Activated naive CD4-positive, alpha-beta T cell treated with anti-CD3 and anti-CD28 coated beads, Interleukin-2, amount 10 ng/mL, durations not matched to agents 7 days and 5 days (primary cell): Measurements from ENCODE around the gene COL4A6.

Experiments used
- CTCF ChIA-PET: fragments of 350-600 bp; sonication (Branson Sonifier 250); formaldehyde crosslinking; loops from one replicate; lab custom pipeline; 2021; ENCODE audit warnings: antibody characterized with exemption; lab: Charles Lee
- DNase-seq: peaks from one replicate; pipeline ENCODE4 v3.0.0-alpha.2; 2020
- H3K27ac Mint-ChIP-seq: one replicate; pipeline ENCODE4 v1.8.0; 2021; ENCODE audit warnings: mild to moderate bottlenecking, moderate library complexity, mixed read lengths
- H3K27me3 Mint-ChIP-seq: one replicate; pipeline ENCODE4 v1.8.0; 2021; ENCODE audit warnings: mild to moderate bottlenecking, mixed read lengths
- H3K36me3 Mint-ChIP-seq: one replicate; pipeline ENCODE4 v1.8.0; 2021; ENCODE audit warnings: mixed read lengths
- H3K4me1 Mint-ChIP-seq: one replicate; pipeline ENCODE4 v1.8.0; 2021; ENCODE audit warnings: mixed read lengths
- H3K4me3 Mint-ChIP-seq: one replicate; pipeline ENCODE4 v1.8.0; 2021; ENCODE audit warnings: mild to moderate bottlenecking, moderate library complexity, mixed read lengths
- H3K9me3 Mint-ChIP-seq: one replicate; pipeline ENCODE4 v1.8.0; 2021; ENCODE audit warnings: mixed read lengths

COL4A6 gene

DNA sequence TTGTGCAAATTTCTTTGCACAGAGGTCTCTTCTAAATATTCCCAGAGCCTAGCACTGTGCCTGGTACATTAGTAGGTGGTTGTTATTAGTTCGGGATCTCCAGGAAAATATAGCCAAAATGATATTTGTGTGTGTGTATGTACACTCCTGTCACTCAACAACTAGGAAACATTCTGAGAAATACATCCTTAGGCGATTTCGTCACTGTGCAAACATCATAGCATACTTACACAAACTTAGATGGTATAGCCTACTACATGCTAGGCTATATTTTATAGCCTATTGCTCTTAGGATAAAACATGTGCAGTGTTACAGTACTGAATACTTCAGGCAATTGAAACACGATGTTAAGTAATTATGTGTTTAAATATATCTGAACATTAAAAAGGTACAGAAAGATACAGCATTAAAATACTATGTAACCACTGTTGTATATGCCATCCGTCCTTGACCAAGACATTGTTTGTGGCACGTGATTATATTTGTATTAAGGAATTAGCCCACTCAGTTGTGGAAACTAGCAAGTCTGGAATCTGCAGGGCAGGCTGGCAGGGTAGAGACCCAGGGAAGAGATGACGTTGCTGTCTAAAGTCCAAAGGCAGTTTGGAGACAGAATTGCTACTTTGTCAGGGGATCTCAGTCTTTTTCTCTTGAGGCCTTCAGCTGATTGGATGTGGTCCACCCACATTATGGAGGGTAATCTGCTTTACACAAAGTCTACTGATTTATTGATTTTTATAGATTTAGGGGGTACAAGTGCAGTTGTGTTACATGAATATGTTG, 106.9 kb downstream of the COL4A6 start:
- no peaks in the 10 kb centered on the region for H3K9me3 Mint-ChIP-seq
- CTCF ChIA-PET = no interaction called here
- no peak for DNase-seq
- no peaks in the 10 kb centered on the region for H3K27me3 Mint-ChIP-seq
- H3K4me3 Mint-ChIP-seq = no peak overlapping the region
- no peaks in the 10 kb centered on the region for H3K4me1 Mint-ChIP-seq
- H3K36me3 Mint-ChIP-seq = no peaks in the 10 kb centered on the region
- H3K27ac Mint-ChIP-seq = no peak overlapping the region

DNA sequence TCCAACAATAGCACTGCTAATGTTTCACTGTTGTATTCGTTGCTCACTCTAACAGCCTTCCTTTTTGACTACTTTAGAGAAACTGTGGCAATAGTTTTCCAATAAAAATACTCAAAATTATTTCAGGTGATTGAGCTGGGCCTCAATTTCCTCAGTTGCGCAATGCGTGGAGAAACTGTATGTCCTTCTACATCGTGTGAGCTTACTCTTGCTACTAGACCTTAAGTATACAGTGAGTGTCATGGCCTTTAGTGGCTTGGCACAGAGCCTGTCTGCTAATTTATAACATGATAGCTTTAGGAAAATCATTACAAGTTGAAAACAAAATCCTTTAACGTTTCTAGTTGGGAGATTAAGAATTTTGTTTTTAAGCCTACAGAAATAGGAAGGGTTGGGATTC, 114.5 kb downstream of the COL4A6 start:
- no peaks in the 10 kb centered on the region for H3K36me3 Mint-ChIP-seq
- CTCF ChIA-PET = no interaction called here
- H3K4me1 Mint-ChIP-seq = no peaks in the 10 kb centered on the region
- no peak for DNase-seq
- H3K27me3 Mint-ChIP-seq = no peaks in the 10 kb centered on the region
- H3K27ac Mint-ChIP-seq = no peak overlapping the region
- H3K4me3 Mint-ChIP-seq = no peak overlapping the region
- H3K9me3 Mint-ChIP-seq = no peaks in the 10 kb centered on the region

DNA sequence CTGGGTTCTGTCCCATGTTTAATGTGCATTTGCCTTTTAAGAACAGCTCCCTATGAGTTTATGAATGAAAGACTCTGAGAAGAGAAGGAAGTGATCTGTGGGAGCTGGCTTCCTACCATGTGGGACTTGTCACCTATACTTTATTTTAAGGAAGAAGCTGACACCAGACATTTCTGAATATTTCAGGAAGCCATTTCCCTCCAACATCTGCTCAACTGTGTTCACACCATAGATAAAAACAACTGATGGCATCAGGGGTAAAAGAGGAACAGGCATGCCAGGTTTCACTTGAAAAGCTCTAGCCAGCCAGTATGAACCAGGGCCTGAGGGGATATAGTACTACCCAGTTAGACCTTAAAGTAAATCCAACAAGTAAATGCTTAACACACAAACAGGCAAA, 116.0 kb downstream of the COL4A6 start:
- H3K27me3 Mint-ChIP-seq = no peaks in the 10 kb centered on the region
- H3K4me1 Mint-ChIP-seq = no peaks in the 10 kb centered on the region
- CTCF ChIA-PET = no interaction called here
- no peak overlapping the region for H3K4me3 Mint-ChIP-seq
- DNase-seq = no peak
- no peak overlapping the region for H3K27ac Mint-ChIP-seq
- H3K36me3 Mint-ChIP-seq = no peaks in the 10 kb centered on the region
- no peaks in the 10 kb centered on the region for H3K9me3 Mint-ChIP-seq

DNA sequence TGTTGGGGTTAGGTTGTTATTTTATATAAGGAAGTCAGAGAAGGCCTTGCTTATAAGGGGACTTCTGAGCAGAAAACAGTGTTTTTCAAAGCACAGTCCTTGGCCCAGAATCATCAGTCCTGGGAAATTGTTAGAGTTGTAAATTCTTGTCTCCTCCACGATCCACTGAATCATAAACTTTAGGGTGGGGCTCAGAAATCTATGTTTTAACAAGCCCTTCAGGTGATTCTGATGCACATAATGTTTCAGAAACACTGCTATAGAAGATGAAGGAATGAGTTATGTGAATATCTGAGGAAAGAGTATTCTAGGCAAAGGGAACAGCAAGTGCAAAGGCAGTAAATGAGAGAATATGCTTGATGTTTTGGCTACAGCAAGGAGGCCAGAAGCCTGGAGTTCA, 121.8 kb downstream of the COL4A6 start:
- no peaks in the 10 kb centered on the region for H3K9me3 Mint-ChIP-seq
- no peak overlapping the region for H3K4me3 Mint-ChIP-seq
- no peak for DNase-seq
- no peaks in the 10 kb centered on the region for H3K4me1 Mint-ChIP-seq
- no peaks in the 10 kb centered on the region for H3K36me3 Mint-ChIP-seq
- no peak overlapping the region for H3K27ac Mint-ChIP-seq
- CTCF ChIA-PET = no interaction called here
- no peaks in the 10 kb centered on the region for H3K27me3 Mint-ChIP-seq

GRCh38 chrX:108313669-108314068, 124.6 kb downstream of the COL4A6 start:
- no peaks in the 10 kb centered on the region for H3K27me3 Mint-ChIP-seq
- H3K4me1 Mint-ChIP-seq = no peaks in the 10 kb centered on the region
- H3K4me3 Mint-ChIP-seq = no peak overlapping the region
- H3K27ac Mint-ChIP-seq = no peak overlapping the region
- no peak for DNase-seq
- no peaks in the 10 kb centered on the region for H3K36me3 Mint-ChIP-seq
- no peaks in the 10 kb centered on the region for H3K9me3 Mint-ChIP-seq
- CTCF ChIA-PET = interaction anchor here (0.6 kb wide), 1 partner anchor 141 kb away, joined by 3 read pairs; no protein-coding TSS in a partner anchor

- Mint-ChIP-seq H3K4me1 (no peaks in the 10 kb centered on the region), H3K9me3 (no peaks in the 10 kb centered on the region), H3K27me3 (no peaks in the 10 kb centered on the region), H3K27ac (no peak overlapping the region), H3K4me3 (no peak overlapping the region), H3K36me3 (no peaks in the 10 kb centered on the region)
- CTCF ChIA-PET = interaction anchor here (0.6 kb wide), 1 partner anchor 140 kb away, joined by 3 read pairs; no protein-coding TSS in a partner anchor
- DNase-seq = no peak
Measured at GRCh38 chrX:108312957-108313356, 125.3 kb downstream of the COL4A6 start.

GRCh38 chrX:108312011-108312410, 126.2 kb downstream of the COL4A6 start:
- no peak overlapping the region for H3K27ac Mint-ChIP-seq
- no peaks in the 10 kb centered on the region for H3K36me3 Mint-ChIP-seq
- H3K27me3 Mint-ChIP-seq = no peaks in the 10 kb centered on the region
- H3K9me3 Mint-ChIP-seq = no peaks in the 10 kb centered on the region
- no peaks in the 10 kb centered on the region for H3K4me1 Mint-ChIP-seq
- DNase-seq = no peak
- CTCF ChIA-PET = no interaction called here
- no peak overlapping the region for H3K4me3 Mint-ChIP-seq

GRCh38 chrX:108310506-108310905, 127.7 kb downstream of the COL4A6 start:
- CTCF ChIA-PET = no interaction called here
- Mint-ChIP-seq H3K27me3 (no peaks in the 10 kb centered on the region), H3K36me3 (no peaks in the 10 kb centered on the region), H3K9me3 (no peaks in the 10 kb centered on the region), H3K4me3 (no peak overlapping the region), H3K4me1 (no peaks in the 10 kb centered on the region), H3K27ac (no peak overlapping the region)
- no peak for DNase-seq

DNA sequence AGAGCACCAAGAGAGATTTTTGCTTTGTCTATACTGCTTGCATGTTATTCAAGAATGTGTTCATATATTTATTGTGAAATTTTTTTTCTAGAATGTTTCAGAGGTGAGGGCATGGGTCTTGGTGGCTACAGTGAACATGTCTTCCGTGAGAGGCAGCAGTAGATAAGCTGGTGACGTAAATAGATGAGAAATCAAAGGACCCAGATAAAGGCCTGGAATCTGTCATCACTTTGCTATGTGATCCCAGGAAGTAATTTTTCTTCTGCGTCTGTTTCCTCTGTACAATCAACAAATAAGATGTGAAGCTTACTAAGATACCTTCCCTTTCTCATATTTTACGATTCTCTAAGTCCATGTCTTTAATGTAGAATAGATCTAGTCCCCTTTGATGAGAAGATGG, 129.1 kb downstream of the COL4A6 start:
- Mint-ChIP-seq H3K27ac (no peak overlapping the region), H3K27me3 (no peaks in the 10 kb centered on the region), H3K9me3 (no peaks in the 10 kb centered on the region), H3K4me1 (no peaks in the 10 kb centered on the region), H3K36me3 (no peaks in the 10 kb centered on the region), H3K4me3 (no peak overlapping the region)
- CTCF ChIA-PET = no interaction called here
- DNase-seq = no peak

- CTCF ChIA-PET = no interaction called here
- Mint-ChIP-seq H3K36me3 (no peaks in the 10 kb centered on the region), H3K27me3 (peaks cover 4% of the 10 kb centered on the region), H3K4me1 (no peaks in the 10 kb centered on the region), H3K4me3 (no peak overlapping the region), H3K27ac (no peak overlapping the region), H3K9me3 (no peaks in the 10 kb centered on the region)
- DNase-seq = no peak
Measured at GRCh38 chrX:108307132-108308085, 130.8 kb downstream of the COL4A6 start.

DNA sequence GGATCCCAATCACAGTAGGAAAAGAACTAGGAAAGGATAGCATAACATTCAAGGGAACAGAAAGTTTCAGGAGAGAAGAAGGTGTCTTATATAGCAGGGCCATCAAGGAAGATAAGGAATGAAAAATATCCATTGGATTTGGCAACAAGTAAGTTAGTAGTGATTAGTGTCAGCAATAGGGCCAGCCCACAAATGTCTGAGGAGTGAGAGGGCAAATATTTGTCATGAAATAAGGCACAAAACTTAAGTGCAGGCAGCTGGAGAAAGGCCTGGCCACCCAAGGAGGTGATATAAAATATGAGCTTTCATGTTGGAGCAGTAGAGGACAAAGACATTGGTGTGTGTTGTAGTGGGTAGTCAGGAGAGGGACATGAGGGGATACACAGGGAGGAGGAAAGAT, 132.1 kb downstream of the COL4A6 start:
- no peaks in the 10 kb centered on the region for H3K9me3 Mint-ChIP-seq
- no peaks in the 10 kb centered on the region for H3K36me3 Mint-ChIP-seq
- no peak for DNase-seq
- H3K27me3 Mint-ChIP-seq = peaks cover 4% of the 10 kb centered on the region
- no peak overlapping the region for H3K27ac Mint-ChIP-seq
- CTCF ChIA-PET = no interaction called here
- H3K4me3 Mint-ChIP-seq = no peak overlapping the region
- no peaks in the 10 kb centered on the region for H3K4me1 Mint-ChIP-seq

- H3K4me1 Mint-ChIP-seq = no peaks in the 10 kb centered on the region
- peaks cover 4% of the 10 kb centered on the region for H3K27me3 Mint-ChIP-seq
- no peak for DNase-seq
- H3K9me3 Mint-ChIP-seq = no peaks in the 10 kb centered on the region
- CTCF ChIA-PET = interaction anchor here (0.6 kb wide), 1 partner anchor 20 kb away, joined by 3 read pairs; no protein-coding TSS in a partner anchor
- no peaks in the 10 kb centered on the region for H3K36me3 Mint-ChIP-seq
- no peak overlapping the region for H3K4me3 Mint-ChIP-seq
- H3K27ac Mint-ChIP-seq = no peak overlapping the region
Measured at GRCh38 chrX:108304757-108305156, 133.5 kb downstream of the COL4A6 start.

DNA sequence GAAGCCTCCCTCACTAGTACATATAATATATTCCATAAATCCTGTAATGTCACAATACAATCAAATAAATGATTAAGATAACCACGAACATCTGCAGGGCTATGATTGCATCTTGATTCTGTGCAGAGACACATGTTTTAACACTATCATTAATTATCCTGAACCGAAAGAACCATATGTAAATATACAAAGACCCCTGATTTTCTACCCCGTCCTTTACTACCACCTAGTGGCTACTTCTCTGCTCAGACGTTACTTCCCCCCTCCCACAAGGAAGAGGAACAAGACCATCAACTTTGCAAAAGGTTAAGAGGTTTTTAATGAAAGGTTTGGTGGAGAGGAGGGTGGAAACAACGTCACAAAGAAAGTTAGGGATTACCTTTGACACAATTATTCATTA, 134.0 kb downstream of the COL4A6 start:
- no peak overlapping the region for H3K27ac Mint-ChIP-seq
- CTCF ChIA-PET = no interaction called here
- no peak for DNase-seq
- H3K27me3 Mint-ChIP-seq = peaks cover 4% of the 10 kb centered on the region
- H3K36me3 Mint-ChIP-seq = no peaks in the 10 kb centered on the region
- H3K4me3 Mint-ChIP-seq = no peak overlapping the region
- no peaks in the 10 kb centered on the region for H3K9me3 Mint-ChIP-seq
- H3K4me1 Mint-ChIP-seq = no peaks in the 10 kb centered on the region

GRCh38 chrX:108303682-108304081, 134.5 kb downstream of the COL4A6 start:
- Mint-ChIP-seq H3K4me3 (no peak overlapping the region), H3K27me3 (peaks cover 4% of the 10 kb centered on the region)

More at GRCh38 chrX:108303682-108304081, 134.5 kb downstream of the COL4A6 start:
- Mint-ChIP-seq H3K9me3 (no peaks in the 10 kb centered on the region), H3K36me3 (no peaks in the 10 kb centered on the region), H3K4me1 (no peaks in the 10 kb centered on the region), H3K27ac (no peak overlapping the region)
- DNase-seq = no peak
- CTCF ChIA-PET = no interaction called here
